Activated T-cell treated with anti-CD3 and anti-CD28 coated beads for 1 hour (primary cell): ENCODE results near the gene ACBD6.

ENCODE experiments used
- DNase-seq: peaks from one replicate; pipeline ENCODE4 v3.0.0-alpha.2; 2020; ENCODE audit warnings: low read depth

The ACBD6 gene

GRCh38 chr1:180255536-180256340 lies 246.6 kb downstream of the ACBD6 start:
- DNase-seq, result no peak

GRCh38 chr1:180254854-180255253 lies 247.5 kb downstream of the ACBD6 start:
- DNase-seq, result no peak

GRCh38 chr1:180254496-180254819 lies 247.9 kb downstream of the ACBD6 start:
- no peak for DNase-seq

GRCh38 chr1:180253585-180254495 lies 248.5 kb downstream of the ACBD6 start:
- DNase-seq, result no peak

GRCh38 chr1:180252638-180253536 lies 249.5 kb downstream of the ACBD6 start:
- DNase-seq, result peak; percentile 50

GRCh38 chr1:180251526-180252305 lies 250.7 kb downstream of the ACBD6 start:
- no peak for DNase-seq

- no peak for DNase-seq
Observed at GRCh38 chr1:180250883-180251509, 251.4 kb downstream of the ACBD6 start.

GRCh38 chr1:180250499-180250770 lies 251.9 kb downstream of the ACBD6 start:
- no peak for DNase-seq

GRCh38 chr1:180249725-180250498 lies 252.5 kb downstream of the ACBD6 start:
- DNase-seq, result no peak

- DNase-seq, result no peak
Observed at GRCh38 chr1:180248731-180249681, 253.4 kb downstream of the ACBD6 start.

- DNase-seq, result no peak
Observed at GRCh38 chr1:180248176-180248575, 254.2 kb downstream of the ACBD6 start.

GRCh38 chr1:180247580-180247979 lies 254.8 kb downstream of the ACBD6 start:
- DNase-seq, result no peak

- DNase-seq, result no peak
Observed at GRCh38 chr1:180247061-180247460, 255.3 kb downstream of the ACBD6 start.

GRCh38 chr1:180246579-180246978 lies 255.8 kb downstream of the ACBD6 start:
- no peak for DNase-seq

- DNase-seq, result no peak
Observed at GRCh38 chr1:180244840-180245239, 257.5 kb downstream of the ACBD6 start.

- DNase-seq, result no peak
Observed at GRCh38 chr1:180243517-180244221, 258.7 kb downstream of the ACBD6 start.

GRCh38 chr1:180241716-180242544 lies 260.4 kb downstream of the ACBD6 start:
- no peak for DNase-seq
